OCI-M2 (cell line): ENCODE data around the gene TERB2.
"Not testable (repeated sequence)": the region's sequence is repeated elsewhere in the genome, so short reads cannot be mapped to it uniquely, and the experiment has no call there.

Experiments used
- DNase-seq: peaks from one replicate; lab custom pipeline; 2025; ENCODE audit not compliant: unreplicated experiment; lab: John Stamatoyannopoulos, UW

The TERB2 gene

GRCh38 chr15:45001180-45001579 lies 44.7 kb downstream of the TERB2 start:
- DNase-seq = not testable (repeated sequence)

DNA sequence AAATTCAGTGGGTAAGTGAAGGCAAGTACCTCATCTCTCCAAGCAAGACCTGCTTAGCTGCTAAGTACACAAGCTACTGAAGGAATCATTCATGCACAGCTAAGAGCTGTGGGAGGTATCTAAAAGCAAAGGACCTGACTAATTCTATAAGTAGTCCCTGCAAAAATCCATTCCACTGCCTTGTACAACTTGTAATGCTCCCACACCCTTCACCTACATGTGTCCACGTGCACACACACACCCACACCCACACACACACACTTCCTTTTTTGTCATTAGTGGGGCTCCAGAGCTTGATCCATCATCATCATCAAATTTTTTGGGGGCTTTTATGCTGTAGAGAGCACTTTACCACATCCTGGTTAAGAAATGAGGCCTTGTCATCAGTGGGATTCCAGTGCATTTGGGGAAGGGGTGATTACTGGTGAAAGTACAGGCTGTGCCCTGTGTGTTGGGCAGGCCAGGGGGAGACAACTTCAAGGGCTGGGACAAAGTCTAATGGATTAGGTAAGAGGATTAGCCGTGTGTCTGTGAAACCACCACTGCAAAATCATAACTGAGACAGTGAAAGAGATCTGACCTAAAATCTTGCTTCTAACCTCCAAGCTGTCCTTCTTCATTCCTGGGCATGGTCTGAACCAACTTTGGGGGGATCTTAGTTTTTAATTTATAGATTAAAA lies 47.4 kb downstream of the TERB2 start:
- DNase-seq = not testable (repeated sequence)

DNA sequence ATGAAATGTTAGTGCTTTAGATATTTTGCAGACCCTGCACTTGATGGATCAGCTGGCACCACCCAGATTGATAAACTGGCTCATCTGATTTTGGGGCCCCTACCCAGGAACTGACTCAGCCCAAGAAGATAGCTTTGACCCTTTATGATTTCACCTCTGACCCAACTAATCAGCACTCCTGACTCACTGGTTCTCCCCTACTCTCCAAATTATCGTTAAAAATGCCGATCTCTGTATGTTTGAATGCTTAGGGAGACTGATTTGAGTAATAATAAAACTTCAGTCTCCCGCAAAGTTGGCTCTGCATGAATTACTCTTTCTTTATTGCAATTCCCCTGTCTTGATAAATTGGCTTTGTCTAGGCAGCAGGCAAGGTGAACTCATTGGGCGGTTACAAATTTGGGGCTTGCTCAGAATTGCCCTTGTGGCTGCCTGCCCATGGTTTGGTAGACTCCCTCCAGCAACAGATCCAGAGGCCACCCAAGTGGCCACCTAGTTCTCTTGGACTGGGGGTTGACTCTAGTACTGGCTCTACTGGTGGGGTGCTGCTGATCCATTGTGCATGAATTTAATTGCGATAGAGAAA lies 48.2 kb downstream of the TERB2 start:
- DNase-seq = not testable (repeated sequence)

DNA sequence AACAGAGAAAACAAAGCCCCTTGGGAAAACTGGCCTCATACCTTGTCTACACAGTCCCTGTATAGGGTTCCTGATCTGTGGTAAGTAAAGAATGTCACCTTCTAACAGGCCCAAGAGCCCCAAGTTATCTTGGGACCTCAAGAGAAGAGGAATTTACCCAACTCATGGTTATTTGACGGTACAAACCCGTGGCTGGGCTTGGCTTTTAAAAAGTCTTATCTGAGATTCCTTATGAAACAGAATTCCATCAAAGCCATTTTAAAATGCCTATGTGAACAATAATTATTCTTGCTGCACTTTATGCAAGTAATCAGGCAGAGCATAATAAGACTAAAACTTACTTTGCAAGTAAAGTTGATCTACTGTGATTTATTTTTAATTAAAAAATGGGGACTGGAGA lies 52.6 kb downstream of the TERB2 start:
- no peak for DNase-seq

GRCh38 chr15:45015114-45015513 lies 58.6 kb downstream of the TERB2 start:
- DNase-seq = not testable (repeated sequence)

GRCh38 chr15:45020222-45020900 lies 63.9 kb downstream of the TERB2 start:
- DNase-seq = not testable (repeated sequence)

DNA sequence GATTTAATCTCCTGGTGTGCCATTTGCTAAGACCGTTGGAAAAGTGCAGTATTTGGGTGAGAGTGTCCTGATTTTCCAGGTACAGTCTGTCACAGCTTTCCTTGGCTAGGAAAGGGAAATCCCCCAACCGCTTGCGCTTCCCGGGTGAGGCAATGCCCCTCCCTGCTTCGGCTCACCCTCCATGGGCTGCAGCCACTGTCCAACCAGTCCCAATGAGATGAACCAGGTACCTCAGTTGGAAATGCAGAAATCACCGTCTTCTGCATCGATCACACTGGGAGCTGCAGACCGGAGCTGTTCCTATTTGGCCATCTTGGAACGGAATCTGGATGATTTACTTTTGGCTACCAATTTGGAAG lies 64.4 kb downstream of the TERB2 start:
- DNase-seq = not testable (repeated sequence)

DNA sequence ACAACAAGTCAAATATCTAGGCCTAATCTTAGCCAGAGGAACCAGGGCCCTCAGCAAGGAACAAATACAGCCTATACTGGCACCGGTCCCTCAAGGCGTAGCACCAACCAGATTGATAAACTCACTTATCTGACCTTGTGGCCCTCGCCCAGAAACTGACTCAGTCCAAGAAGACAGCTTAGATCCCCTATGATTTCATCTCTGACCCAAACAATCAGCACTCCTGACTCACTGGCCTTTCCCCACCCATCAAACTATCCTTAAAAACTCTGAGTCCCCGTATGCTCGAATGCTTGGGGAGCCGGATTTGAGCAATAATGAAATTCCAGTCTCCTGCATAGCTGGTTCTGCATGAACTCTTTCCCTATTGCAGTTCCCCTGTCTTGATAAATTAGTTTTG lies 64.9 kb downstream of the TERB2 start:
- DNase-seq = no peak

- DNase-seq = peak; percentile 53
Observed at GRCh38 chr15:45022871-45023658, 66.6 kb downstream of the TERB2 start, which contains the start of gene SORD. SORD (plus strand) TSS chr15:45023195; CDS start chr15:45023284, 89 bp downstream.

GRCh38 chr15:45023659-45024225 lies 67.3 kb downstream of the TERB2 start:
- DNase-seq = no peak

DNA sequence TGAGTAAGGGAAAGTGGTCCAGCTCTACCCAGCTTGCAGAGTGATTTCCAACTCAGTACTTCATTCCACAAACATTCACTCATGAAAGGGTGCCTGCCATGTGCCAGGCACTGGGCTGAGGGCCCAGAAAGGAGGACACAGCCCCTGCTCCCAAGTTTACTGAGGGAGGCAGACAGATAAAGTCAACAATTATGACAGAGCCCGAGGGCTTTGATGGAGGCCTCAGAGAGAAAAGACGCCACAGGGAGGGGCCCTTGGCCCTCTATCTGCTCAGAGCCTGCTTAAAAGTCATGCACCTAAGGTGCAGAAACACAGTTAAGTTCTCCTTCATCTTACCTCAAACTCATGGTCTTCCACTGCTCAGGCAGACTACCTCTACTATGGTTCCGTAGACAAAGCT lies 68.2 kb downstream of the TERB2 start:
- not testable (repeated sequence) for DNase-seq

- not testable (repeated sequence) for DNase-seq
Observed at GRCh38 chr15:45025627-45026026, 69.1 kb downstream of the TERB2 start.

GRCh38 chr15:45026651-45027190 lies 70.2 kb downstream of the TERB2 start:
- DNase-seq = no peak

- no peak for DNase-seq
Observed at GRCh38 chr15:45027220-45027619, 70.7 kb downstream of the TERB2 start.
